ENCODE data around the gene PHLDB2.

- TF ChIP-seq CTCF (IDR thresholded peaks at IDR 0.05), result no peak
- no peak for TF ChIP-seq POLR2A (IDR thresholded peaks at IDR 0.05)
Observed at GRCh38 chr3:111956449-111956848, 97.4 kb downstream of the PHLDB2 start.

Data from stomach (tissue), 4 donors.